HG02623 (cell line): ENCODE data around the gene USP9X.
"Not testable (repeated sequence)": the region's sequence is repeated elsewhere in the genome, so short reads cannot be mapped to it uniquely, and the experiment has no call there.

Source experiments
- ATAC-seq: cut with Tn5 transposase; IDR thresholded peaks from one replicate; pipeline ENCODE4 v1.9.1; 2021; ENCODE audit warnings: moderate library complexity; ENCODE audit not compliant: unreplicated experiment

Gene USP9X

DNA sequence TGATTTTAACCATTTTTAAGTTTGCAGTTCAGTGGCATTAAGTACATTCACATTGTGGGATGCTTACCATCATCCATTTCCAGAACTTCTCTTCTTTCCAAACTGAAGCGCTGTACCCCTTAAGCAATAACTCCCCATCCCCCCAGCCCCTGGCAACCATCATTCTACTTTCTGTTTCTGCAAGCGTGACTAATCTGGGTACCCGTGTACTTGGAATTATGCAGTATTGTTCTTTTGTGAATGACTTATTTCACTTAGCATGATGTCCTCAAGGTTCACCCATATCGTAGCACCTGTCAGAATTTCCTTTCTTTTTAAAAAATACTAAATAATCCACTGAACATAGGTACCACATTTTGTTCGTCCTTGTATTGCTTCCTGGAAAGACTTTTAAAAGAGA lies 32.9 kb downstream of the USP9X start:
- ATAC-seq: no peak

GRCh38 chrX:41119803-41120202 lies 34.6 kb downstream of the USP9X start:
- no peak for ATAC-seq

DNA sequence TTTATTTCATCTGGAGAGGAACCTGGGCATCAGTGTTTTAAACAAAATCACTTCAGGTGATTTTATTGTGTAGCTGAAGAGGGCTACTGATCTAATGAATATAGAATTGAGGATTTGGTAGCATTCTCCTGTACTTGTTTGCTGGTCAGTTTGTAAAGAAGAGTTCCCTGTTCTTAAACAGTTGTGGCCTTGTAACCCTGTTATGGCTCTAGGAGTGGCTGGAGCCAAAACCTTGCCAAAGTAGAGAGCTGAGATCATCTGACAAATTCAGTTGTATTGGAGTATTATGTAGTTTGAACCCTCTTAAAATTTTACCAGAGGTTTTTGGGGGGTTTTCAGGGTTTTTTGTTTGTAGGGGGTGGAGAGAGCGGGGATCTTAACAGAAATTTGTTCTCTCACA lies 36.5 kb downstream of the USP9X start:
- ATAC-seq: no peak

- ATAC-seq: no peak
Observed at GRCh38 chrX:41122664-41123257, 37.5 kb downstream of the USP9X start.

GRCh38 chrX:41127477-41128192 lies 42.4 kb downstream of the USP9X start:
- ATAC-seq: peak; percentile 52

GRCh38 chrX:41128955-41129354 lies 43.7 kb downstream of the USP9X start:
- no peak for ATAC-seq

DNA sequence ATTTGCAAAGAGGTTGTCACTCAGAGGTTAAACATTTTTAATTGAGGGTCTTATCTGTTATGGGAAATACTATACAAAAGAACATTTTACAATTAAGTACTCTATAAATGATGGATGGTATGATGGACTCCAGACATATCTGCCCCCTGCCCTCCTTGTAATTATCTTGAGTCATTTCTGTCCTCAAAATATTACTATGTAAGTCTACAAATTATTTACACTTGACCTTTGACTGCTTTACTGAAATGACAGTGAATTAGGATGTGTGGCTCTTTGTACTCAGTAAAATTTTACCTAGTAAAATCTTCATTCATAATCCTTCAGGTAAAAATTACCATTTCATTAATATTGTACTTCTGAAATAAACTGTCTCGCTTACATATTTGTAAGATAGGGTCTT lies 46.5 kb downstream of the USP9X start:
- ATAC-seq: no peak

GRCh38 chrX:41133551-41133950 lies 48.3 kb downstream of the USP9X start:
- no peak for ATAC-seq

DNA sequence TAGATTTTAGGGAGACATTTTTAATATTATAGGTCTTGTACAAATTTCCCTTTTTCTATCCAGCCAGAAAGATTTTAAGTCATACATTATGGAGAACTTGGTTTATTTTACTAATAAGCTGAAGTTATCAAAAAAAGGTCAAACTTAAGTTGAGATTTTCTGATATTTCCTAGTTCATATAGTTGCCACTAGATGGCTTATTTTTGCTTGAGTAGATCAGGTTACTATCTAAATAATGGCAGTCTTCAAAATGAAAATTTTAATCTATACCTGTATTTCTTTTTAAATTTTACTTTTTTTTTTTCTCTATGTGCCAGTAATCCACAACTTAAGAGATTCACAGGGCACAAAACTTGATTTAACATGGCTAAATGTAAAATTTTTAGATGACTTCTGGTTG lies 52.3 kb downstream of the USP9X start:
- ATAC-seq: no peak

DNA sequence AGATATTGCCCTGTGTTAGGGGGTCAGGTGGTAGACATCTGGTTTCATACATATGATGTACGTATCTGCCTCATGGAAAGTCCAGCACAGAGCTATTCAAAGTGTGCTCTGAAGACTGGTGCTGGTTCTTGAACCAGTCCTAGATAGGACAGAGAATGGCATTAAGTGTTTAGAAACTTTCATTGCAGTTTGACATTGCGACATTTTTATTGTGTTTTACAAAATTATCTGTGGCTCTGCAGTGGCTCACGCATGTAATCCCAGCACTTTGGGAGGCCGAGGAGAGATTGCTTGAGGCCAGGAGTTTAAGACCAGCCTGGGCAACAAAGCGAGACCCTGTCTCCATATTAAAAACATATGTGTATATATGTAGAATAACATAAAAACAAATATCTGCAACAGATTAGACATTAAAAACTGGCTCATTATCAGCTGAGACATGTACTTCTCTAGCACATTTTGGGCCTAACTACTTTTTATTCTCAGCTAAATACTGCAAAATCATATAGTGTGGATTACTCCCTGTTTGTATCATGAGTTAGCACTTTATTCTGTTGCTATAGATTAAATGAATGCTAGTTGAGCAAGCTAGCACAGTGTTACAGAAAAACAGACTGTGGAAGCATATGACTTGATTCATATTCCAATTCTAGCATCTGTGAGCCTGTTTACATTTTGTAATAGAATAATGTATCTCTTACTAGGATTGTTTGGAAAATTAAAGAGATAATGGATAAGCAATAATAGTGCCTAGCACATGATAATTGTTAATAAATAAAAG lies 57.1 kb downstream of the USP9X start:
- ATAC-seq: no peak

DNA sequence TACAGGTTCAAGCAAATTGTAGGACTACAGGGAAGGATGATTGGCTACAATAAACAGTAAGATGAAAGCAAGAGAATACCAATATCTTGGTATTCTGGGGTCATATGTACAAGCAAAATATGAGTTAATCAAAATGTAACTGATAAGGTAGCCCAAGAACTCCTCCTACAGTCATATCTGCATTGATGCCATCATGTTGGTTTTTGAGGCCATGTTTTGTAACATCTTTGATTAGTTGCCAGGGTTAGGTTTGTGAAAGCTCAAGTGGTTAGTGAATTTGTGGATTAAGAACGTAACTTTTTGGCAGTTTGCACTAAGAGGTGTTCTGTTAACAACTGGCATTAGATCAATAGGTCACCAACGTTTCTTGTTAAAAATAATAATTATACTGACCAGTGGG lies 59.6 kb downstream of the USP9X start:
- ATAC-seq: no peak

- ATAC-seq: no peak
Observed at GRCh38 chrX:41145920-41146608, 60.8 kb downstream of the USP9X start.

DNA sequence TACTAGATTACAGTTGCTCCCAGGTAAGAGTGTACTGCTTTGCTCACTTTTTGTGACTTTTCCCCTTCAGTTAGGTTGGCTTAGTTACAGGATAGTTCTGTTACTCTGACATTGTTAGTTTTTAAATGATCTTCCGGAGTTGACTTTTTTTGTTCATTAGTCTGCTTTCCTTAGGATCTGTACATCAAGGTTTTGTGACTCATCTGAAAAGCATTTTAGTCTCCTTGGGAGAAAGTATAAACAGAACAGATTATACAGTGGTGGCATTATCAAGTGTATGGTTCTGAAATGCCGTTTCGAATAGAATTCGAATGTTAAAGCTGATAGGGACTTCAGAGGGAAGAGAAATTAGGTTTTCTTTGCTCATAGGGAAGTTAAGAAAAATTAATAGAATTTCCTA lies 63.3 kb downstream of the USP9X start:
- ATAC-seq: no peak

DNA sequence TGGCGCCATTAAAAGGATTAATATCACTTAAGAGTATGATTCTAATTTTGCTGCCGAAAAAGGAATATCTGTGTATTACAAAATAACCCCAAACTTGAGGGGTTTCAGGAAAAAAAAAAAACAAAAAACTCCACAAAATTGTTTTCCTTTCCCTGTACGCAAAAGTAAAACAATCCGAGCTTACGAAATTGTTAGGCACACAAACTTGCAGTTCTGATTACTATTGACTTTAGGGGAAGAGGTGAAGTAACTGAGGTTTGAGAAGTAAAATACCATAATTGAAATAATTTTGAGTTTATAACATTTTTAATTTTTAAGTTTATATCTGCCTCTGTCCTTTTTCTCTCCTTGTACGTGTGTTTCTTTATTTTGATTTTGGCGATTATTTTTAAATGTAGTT lies 64.8 kb downstream of the USP9X start:
- ATAC-seq: no peak

DNA sequence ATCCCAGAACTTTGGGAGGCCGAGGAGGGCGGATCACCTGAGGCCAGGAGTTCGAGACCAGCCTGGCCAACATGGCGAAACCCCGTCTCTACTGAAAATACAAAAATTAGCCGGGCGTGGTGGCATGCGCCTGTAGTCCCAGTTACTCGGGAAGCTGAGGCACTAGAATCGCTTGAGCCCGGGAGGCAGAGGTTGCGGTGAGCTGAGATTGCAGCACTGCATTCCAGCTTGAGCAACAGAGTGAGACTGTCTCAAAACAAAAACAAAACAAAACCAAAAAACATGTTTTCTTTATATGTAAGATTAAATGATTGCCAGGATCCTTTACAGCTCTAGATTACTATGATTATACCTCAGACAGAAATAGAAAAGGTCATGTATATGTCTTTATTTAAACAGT lies 66.5 kb downstream of the USP9X start:
- not testable (repeated sequence) for ATAC-seq

DNA sequence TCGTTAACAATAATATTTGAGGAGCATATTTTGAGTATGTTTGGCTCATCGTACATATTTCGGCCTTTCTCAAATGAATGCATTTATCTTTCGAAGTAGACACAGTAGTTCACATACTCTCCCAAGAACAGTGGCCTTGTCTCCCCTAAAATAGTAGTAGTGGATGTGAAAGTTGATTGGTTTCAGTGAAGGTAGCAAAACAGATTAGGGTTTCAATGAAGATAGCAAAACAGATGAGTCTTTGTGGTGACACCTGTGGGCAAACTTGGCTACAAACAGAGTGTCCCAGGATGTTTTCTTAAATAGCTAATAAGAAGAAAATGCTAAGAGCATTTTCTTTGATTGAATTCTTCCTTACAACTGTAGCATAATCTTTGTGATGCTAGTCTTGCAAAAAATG lies 67.0 kb downstream of the USP9X start:
- no peak for ATAC-seq

GRCh38 chrX:41153448-41153847 lies 68.2 kb downstream of the USP9X start:
- no peak for ATAC-seq

GRCh38 chrX:41153957-41154356 lies 68.7 kb downstream of the USP9X start:
- no peak for ATAC-seq

GRCh38 chrX:41164449-41164848 lies 79.2 kb downstream of the USP9X start:
- ATAC-seq: no peak

DNA sequence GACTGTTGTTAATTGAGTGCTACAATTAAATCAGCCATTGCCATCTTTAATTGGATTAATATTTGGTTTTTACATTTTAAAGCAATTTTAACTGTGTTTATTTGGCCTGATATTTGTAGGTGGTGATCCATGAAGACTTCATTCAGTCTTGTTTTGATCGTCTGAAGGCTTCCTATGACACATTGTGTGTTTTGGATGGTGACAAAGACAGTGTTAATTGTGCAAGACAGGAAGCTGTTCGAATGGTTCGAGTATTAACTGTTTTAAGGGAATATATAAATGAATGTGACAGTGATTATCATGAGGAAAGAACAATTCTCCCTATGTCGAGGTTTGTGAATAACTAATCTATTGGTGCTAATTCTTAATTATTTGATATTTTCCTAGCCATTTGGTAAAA lies 82.6 kb downstream of the USP9X start:
- no peak for ATAC-seq

- ATAC-seq: no peak
Observed at GRCh38 chrX:41176263-41176662, 91.0 kb downstream of the USP9X start.

- no peak for ATAC-seq
Observed at GRCh38 chrX:41177297-41177696, 92.1 kb downstream of the USP9X start.
